NCI-H128 (cell line): Measurements from ENCODE around the gene WTIP.
"Not testable (repeated sequence)": the region's sequence is repeated elsewhere in the genome, so short reads cannot be mapped to it uniquely, and the experiment has no call there.

Experiments
- DNase-seq: peaks from one replicate; lab custom pipeline; 2025; ENCODE audit not compliant: unreplicated experiment; lab: John Stamatoyannopoulos, UW

Gene WTIP

DNA sequence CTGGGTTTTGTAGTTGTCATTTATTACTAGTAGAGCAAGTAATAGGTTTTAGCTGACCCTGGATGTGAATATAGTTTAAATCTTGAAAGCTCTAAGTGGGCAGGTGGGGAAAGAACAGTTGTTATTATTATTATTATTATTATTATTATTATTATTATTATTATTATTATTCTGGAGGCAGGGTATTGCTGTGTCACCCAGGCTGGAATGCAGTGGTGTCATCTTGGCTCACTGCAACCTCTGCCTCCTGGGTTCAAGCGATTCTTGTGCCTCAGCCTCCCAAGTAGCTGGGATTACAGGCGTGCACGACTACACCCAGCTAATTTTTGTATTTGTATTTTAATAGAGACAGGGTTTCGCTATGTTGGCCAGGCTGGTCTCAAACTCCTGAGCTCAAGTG, 3.1 kb upstream of the WTIP start:
- not testable (repeated sequence) for DNase-seq

DNA sequence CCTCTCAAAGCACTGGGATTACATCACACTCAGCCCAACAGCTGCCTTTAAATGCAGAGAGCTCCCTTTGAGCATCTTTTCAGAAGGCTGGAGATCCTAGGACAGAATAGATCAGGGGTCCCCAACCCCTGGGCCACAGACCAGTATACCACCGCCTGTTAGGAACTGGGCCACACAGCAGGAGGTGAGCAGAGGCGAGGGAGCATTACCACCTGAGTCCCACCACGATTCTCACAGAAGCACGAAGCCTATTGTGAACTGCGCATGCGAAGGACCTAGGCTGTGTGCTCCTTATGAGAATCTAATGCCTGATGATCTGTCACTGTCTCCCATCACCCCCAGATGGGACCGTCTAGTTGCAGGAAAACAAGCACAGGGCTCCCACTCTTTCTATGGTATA, 2.2 kb upstream of the WTIP start:
- no peak for DNase-seq

DNA sequence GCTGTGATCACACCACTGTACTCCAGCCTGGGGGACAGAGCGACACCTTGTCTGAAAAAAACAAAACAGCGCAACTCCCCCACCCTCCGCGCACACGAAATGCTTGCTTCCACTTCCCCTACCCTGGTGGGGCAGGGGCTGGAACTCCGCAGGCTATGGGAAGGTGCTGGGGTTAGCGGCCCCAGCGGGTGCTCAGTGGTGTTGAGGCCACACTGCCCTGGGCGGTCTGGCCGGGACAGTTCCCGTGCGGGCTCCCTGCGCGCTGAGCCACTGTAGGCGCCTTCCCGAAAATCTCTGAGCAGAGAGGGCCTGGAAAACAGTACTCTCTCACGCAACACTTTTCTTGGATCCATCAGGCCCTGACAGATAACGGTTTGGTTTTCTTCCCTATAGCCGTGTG, 1.1 kb upstream of the WTIP start:
- DNase-seq: no peak

DNA sequence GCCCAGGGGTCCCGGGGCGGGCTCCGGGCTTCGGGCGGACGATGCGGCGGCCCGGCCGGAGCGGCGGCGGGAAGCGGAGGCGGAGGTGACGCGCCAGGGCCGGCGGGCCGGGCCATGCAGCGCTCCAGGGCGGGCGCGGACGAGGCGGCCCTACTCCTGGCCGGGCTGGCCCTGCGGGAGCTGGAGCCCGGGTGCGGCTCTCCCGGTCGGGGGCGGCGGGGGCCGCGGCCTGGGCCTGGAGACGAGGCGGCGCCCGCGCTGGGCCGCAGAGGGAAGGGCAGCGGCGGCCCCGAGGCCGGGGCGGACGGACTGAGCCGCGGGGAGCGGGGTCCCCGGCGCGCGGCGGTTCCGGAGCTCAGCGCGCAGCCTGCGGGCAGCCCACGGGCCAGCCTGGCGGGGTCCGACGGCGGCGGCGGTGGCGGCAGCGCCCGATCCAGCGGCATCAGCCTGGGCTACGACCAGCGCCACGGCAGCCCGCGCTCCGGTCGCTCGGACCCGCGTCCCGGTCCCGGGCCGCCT, 362 bp downstream of the WTIP start:
- DNase-seq: no peak

DNA sequence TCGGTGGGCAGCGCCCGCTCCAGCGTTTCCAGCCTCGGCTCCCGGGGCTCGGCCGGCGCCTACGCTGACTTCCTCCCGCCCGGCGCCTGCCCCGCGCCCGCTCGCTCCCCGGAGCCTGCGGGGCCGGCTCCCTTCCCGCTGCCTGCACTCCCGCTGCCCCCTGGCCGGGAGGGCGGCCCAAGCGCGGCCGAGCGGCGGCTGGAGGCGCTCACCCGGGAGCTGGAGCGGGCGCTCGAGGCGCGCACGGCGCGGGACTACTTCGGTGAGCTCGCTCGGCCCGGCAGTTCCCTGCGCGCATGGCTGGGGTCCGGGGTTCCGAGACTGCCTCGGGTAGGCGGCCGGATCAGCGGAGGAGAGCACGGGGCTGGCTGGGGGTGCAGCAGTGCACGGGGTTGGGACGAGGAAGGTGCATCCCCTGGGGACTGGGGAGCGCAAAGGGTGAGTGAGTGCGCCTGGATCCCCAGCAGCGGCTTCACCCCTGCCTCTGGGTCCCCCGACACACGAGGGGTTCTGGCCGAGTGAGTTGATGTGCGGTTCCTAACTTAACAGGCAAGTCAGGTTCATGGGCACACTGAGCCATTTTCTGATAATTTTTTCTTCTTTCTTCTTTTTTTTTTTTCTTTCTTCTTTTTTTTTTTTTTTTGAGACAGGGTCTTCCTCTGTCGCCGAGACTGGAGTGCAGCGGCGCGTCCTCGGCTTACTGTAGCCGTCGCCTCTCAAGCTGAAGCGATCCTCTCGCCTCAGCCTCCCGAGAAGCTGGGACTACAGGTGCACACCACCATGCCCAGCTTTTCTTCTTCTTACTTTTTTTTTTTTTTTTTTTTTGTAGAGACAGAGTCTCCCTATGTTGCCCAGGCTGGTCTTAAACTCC, 1.1 kb downstream of the WTIP start:
- DNase-seq: no peak

DNA sequence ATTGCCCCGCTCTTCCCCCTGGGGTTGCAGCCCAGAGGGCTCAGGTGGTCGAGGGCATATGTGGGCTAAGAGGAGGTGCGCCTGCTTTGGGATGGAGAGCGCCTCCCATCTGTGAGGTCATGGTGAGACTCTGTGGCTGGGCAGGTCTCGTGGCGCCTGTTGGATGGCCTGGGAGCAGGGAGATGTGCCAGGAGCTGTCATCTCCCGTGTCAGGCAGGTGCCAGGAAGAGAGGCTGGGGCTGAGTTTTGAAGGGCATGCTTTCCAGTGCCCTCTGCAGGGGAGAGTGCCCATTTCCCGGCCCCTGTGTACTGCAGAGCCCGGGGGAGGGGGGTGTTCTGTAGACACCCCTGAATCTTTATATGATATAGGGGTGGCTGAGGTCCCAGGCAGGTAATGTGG, 2.8 kb downstream of the WTIP start:
- no peak for DNase-seq

DNA sequence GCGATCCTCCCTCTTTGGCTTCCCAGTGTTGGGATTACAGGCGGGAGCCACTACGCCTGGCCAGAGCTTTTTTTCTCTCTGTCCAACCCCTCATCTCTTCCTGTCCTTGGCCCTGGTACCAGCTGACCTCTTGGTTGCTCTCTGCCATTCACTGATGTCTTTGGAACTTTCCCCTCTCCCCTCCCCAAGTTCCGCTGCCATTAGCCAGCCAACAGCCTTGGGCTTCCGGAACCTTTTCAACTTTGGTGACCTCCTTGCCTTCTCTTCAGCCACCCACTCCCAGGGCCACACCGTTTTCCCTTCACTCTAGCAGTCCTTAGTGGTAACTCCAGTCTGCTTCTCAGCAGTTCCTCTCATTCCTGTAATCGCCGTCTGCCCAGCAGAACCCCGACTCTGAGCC, 4.3 kb downstream of the WTIP start:
- DNase-seq: no peak

DNA sequence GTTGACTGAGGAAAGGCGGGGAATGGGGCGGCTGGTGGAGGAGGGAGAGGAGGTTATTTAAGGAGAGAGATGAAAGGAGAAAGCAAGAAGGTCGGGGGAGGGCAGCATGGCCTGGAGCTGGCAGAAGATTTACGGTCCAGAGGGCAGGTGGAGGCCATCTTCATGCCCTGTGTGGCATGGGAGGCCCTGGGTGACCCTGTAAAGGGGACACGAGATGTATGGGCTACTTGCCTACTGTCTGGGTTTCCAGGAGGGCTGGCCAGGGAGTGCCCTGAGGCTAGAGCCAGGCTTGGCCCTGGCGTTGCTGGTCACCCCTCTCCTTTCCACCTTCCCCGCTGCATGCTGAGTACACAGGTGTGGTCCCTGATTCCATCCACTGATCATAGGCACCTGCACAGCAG, 6.1 kb downstream of the WTIP start:
- no peak for DNase-seq

DNA sequence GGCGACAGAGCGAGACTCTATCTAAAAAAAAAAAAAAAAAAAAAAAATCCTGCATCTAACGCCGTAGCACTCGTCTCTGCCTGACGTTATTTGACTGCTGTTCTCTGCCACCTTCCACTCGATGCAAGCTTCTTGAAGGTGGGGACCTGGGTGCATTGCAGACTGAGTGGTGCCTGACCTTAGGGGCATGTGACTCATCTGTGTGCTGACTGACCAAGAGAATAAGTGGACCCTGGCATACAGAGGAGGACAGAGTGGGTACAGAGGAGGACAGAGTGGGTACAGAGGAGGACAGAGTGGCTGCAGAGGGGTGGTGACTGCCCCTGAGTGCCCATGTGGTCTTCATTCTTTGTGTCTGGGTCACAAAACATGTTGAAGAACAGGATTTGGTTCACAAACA, 7.6 kb downstream of the WTIP start:
- no peak for DNase-seq

DNA sequence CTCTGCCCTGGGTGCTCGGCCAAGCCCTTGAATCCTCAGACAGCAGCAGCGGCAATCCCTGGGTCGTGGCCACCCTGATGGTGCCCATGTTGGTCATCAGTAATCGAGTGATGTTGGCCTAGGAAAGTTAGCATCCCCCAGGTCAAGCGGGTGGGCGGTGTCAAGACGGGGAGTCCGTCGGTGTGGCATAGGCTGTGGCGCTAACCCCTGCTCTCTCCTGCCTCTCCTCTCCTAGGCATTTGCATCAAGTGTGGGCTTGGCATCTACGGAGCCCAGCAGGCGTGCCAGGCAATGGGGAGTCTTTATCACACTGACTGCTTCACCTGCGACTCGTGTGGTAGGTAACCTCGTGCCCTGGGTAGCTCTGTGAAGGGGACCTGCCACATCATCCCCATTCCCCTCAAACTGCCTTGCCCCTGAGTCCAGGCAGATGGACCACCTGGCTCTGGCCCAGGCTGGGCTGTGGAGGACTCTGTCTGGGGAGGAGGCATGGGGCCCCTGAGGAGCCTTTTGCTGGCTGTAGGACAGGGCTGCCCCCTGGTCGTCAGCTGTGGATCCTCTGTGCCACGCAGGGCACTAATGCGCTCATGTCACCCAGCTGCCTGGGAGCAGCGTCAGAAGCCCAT, 8.7 kb downstream of the WTIP start:
- DNase-seq: no peak

DNA sequence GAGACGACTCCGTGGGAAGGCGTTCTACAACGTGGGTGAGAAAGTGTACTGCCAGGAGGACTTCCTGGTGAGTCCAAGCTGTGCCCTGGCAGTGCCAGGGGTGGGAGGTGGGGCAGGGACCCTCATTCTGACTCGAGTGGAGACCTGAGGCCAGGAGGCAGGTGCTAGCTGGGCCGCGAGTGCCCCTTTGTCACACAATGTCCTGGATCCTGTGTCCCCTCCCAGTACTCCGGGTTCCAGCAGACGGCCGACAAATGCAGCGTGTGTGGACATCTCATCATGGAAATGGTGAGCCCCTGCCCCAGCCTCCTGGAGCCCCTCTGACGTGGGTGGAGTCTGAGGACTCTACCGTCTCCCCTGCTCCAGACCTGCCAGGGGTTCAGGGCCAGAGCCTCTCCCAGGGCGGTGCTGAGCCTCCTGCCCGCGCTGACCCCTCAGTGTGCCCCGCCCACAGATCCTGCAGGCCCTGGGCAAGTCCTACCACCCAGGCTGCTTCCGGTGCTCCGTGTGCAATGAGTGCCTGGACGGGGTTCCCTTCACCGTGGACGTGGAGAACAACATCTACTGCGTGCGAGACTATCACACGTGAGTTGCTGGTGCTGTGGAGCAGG, 11.6 kb downstream of the WTIP start:
- DNase-seq: no peak

DNA sequence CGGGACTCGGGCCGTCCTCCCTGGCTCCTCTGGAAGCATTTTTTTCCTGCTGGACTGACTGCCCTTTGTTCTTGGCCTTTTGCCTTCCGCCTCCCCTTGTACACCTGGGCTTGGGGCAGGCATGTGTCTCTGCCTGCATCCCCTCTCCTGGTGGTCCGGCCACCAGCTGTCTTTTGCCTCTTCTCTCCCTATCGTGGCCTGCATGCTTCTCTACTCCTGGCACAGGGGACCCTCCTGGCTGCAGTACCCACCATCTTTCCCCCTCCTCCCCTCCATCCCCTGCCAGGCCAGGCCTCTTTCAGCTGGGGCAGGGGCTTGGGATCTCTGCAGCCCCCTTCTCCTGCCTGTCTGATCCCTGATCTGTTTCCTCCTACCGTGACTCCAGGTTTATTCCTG, 12.1 kb downstream of the WTIP start:
- DNase-seq: no peak

DNA sequence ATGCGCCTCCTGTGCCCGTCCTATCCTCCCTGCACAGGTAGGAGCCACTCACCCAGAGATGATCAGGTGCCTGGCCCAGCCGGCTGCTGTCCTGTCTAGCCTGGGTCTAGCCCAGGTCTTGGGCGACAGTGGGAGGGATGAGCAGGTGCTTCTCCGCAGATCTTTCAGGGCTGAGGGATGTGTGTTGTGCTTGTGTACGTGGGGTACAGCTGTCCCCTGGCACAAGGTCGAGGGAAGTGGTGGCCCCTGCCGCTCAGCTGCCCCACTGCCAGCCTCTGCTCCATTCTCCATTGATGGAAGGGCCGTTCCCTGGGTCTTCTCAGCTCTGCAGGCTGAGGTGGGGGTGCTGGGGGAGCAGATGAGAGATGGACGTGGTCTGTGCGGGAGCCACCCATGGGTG, 13.0 kb downstream of the WTIP start:
- no peak for DNase-seq

DNA sequence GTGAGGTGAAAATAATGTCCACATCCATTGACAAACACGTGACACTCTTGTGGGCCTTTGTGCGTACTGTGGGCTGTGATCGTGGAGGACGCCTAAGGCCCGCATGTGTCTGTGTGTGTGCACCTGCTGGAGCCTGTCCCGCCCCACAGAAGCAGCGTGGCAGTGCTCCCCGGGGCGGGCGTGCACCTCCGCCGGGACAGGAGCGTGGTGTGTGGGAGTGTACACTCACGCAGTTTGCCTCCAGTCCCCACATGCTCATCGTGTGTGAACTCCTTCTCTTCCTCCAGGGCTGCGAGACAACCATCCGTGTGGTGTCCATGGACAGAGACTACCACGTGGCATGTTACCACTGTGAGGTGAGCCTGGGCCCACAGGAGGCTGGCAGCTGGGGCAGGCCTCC, 13.9 kb downstream of the WTIP start:
- no peak for DNase-seq

DNA sequence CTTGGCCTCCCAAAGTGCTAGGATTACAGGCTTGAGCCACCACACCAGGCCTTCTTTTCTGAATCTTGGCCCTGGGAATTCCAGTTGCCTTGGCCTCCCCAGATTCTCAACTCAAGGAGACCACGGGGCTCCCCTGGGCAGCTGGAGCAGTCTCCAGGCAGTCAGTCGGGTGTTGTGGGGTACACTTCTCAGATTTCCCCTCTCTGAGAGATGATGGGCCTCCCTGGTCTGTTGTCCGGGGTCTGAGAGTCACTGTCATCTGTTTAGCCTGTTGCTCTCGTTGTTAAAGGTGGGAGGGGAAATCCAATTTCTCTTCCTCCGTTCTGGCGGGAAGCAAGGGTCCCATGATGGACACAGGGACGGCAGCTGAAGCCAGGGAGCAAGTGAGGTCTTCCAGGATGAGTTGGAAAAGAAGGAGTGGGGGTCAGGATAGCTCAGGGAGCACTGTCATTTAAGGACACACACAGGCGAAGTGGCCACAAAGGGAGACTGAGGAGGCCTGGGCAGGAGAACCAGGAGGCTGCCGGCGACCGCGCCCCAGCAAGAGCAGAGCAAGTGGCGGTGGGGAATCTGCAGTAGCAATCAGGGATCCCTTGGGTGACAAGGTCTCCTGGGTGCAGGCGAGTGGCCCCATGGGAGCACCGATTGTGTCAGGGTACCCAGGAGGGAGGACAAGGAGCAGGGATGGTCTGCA, 15.7 kb downstream of the WTIP start:
- DNase-seq: no peak

DNA sequence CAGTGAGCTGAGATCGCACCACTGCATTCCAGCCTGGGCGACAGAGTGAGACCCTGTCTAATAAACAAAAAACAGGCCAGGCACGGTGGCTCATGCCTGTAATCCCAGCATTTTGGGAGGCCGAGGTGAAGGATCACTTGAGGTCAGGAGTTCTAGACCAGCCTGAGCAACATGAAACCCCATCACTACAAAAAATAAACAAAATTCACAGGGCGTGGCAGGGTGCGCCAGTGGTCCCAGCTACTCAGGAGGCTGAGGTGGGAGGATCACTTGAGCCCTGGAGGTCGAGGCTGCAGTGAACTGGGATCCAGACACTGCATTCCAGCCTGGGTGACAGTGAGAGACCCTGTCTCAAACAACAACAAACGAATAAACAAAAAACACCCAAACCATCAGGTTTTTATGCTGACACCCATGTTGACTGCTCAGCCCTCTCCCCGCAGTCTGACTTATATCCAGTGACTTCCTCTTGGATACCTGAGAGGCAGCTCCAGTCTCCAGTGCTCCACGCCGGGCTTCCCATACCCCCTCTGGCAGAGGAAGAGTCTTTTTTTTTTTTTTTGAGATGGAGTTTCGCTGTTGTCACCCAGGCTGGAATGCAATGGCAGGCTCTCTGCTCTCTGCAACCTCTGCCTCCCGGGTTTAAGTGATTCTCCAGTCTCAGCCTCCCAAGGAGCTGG, 17.7 kb downstream of the WTIP start:
- no peak for DNase-seq

DNA sequence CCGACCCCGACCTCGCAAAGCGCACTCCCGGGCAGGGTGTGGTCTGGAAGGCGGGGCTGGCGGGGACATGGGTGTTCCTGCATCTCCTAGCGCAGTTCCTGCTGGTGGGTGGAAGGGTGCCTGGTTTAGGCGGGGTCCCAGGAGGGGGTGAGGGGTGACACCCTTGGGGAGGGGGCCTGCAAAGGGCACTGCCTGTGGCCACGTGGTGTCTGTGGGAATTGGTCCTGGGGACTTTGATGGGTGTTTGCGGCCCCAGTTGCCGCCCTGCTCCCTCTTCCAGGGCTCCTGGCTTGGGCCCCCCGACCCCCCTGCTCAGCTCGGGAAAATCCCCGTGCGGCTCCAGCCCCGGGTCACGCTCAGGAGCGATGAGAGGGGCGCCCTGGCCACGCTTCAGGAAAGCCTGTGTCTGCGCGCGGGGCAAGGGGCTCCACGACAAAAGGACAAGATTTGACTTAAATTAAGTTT, 19.1 kb downstream of the WTIP start:
- no peak for DNase-seq

DNA sequence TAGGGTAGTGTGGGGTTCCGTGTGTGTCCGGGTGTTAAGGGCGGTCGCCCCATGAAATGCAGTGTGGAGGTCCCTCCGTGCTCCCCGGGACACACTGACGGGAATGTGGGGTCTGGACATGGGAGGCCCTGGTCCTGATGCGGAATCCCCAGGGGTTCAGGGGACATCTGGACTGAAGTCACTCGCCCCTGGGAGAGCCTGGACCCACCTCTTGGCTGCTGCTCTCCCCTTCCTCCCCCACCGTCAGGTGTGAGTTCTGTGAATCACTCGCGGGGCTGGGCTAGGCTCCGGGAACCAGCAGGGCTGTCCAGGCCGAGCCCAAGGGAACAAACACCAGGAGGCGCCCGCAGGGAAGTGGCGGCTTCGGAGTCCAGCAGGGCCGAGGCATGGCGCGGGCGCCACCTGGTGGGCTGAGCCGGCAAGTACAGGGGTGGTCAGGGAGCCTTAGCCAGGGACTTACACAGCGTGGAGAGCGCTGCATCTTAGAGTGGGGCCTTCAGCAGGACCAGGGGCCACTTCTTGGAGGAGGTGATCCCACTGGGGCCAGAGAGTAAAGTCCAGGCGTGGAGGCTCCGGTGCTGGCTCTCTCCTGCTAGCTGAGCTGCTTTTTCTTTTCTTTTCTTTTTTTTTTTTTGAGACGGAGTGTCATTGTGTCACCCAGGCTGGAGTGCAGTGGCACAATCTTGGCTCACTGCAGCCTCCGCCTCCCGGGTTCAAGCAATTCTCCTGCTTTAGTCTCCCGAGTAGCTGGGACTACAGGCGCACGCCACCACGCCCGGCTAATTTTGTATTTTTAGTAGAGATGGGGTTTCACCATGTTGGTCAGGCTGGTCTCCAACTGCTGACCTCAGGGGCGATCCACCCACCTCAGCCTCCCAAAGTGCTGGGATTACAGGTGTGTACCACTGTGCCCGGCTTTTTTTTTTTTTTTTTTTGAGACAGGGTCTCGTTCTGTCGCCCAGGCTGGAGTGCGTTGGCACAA, 20.1 kb downstream of the WTIP start:
- peak; percentile 53 for DNase-seq

DNA sequence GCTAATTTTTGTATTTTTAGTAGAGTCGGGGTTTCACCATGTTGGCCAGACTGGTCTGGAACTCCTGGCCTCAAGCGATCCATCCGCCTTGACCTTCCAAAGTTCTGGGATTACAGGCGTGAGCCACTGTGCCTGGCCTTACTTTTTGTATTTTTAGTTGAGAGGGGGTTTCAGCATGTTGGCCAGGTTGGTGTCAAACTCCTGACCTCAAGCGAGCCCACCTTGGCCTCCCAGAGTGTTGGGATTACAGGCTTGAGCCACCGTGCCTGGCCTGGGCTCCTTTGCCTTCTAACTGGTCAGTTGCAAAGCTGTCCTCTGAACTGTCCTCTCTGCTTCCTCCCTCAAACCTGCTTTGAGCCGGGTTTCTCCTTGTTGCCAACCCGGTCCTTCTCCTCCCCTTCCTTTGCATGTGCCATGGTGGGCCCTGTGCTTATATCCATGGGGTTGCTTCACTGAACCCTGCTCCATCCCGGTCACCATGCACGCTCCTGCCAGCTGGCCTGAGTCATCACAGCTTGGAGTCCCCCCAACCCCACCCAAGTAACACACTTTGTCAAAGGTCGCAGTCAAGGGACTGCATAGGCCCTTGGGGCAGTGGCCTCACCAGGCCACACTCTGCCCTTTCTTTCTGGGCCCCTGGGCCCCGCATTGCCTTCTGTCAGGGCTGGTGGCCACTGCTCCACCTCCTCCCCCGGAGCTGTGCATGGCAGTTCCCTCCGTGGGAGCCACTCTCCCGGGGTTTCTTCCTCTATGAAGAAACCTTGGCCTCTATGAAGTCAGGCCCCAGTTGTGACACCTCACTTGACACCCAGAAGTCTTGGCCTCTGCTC, 21.2 kb downstream of the WTIP start:
- no peak for DNase-seq
